Right renal cortex interstitium (tissue), 3 donors: ENCODE data around the gene MED20. TPM values are rescaled to one million over a fixed set of nuclear protein-coding genes. Genes with fewer than 3 reads are reported as not detected.

Source experiments
- DNase-seq, 3 donors: peaks; one replicate each; pipeline ENCODE4 v3.0.0-alpha.2; 2013; ENCODE audit warnings: low read depth in 3 of 3, low spot score in 2 of 3
- polyA plus RNA-seq, 3 donors: library from polyadenylated mRNA; unstranded; fragments of 120-200 nt; gene quantifications; one replicate each; pipeline ENCODE4 v1.2.1, GENCODE V29; 2013; ENCODE audit not compliant: insufficient read length in 3 of 3

Gene MED20
- polyA plus RNA-seq, 3 donors, result 42.7 to 45.5 (median 44.2) TPM

DNA sequence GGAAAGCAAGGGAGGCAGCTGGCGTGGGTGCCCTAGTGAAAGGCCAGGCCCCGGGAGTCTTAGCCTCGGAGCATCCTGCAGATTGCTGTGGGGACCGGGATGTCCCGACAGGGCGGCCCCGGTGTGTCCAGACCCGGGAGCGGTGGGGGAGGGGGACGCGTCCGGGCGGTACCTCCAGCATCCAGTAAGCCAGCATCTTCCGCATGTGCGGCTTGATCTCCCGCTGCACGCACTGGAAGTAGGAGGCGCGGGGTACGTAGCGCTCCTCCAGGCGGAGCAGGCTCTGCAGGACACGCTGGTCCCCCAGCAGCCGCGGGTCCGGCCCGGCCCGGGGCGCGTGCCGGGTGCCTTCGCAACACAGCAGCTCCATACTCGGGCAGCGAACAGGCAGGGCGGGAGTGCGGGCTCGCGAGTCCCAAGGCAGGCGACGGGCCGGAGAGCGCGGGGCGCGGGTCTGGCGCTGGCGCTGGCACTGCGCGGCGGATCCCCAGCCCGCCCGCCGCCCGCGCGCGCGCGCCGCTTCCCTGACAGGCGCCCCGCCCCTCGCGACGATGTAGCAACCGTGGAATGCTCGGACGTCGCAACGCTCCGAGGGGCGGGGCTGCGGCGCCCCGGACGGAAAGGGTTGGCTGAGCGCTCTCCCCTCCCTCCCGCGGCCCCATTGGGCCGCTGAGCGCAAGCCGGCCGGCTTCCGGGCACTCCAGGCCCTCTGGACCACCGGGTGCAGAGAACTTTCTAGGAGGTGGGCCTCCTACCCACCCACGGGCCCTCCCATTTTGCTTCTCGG, 20.5 kb upstream of the MED20 start, which contains the start of gene CCND3:
CCND3 (minus strand) TSS at position 529 of the 787 bp plus-strand sequence; CDS start at position 370, 159 bp downstream.
- peak; percentile 54 to 85 (median 72) for DNase-seq

DNA sequence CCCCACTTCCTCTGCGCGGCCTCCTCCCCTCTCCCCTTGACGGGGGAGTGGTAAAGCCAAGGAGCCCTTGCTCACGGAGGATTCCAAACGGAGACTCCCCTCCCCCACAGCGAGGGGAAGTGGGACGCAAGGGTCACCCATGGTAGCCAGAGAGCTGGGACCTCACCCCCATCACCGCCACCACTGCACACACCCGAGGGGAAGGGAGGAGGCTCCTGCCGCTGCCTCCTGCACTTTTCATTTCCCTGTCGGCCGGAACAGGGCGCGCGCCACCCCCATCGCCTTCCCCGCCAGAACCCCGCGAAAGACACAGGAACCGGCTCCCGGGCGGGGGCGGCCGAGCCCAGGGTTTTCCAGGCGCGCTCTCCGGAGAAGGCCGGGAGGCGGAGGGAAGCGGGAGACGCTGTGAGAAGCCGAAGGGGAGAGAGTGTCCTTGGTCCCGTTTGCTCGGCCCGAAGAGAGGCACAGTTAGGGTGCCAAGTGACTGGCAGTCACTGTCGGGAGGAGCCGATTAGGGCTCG, 19.9 kb upstream of the MED20 start:
- DNase-seq, result no peak

DNA sequence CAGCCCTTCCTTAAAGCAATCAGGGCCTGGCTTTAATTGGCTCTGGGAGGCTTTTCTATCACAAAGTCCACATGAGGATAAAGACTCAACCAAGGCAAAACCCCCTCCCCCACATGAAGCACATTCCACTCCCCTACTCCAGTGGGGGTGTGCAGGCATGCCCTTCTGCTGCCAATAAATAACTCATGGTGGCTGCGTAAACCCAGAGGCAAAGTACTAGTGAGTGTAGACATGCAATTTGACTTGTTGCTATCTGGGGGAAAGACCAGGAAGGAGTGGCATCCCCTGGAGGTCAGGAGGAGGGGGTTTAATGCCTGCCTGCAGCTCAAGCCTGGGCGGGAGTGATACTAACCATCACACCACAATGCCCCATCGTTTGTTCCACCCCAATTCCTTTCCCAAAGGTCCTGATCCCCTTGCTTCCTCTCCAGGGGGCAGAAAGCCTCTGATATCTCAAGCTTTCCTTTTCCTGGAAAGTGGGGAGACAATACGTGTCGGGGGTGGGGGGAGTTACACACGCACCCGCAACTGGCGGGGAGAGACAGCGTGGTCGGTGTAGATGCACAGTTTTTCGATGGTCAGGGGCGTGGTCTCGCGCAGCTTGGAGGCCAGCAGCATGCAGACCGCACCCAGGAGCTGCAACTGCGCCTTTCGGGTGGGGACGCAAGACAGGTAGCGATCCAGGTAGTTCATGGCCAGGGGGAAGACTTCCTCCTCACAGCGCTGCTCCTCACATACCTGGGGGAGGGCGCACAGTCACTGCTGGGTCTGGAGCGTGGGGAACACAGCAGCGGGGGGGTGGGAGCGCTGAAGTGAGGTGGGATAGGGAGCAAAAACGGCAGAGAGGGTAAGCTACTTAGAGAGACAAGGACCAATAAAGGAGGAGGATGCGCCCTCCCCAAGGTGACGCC, 19.2 kb upstream of the MED20 start:
- DNase-seq, result no peak

DNA sequence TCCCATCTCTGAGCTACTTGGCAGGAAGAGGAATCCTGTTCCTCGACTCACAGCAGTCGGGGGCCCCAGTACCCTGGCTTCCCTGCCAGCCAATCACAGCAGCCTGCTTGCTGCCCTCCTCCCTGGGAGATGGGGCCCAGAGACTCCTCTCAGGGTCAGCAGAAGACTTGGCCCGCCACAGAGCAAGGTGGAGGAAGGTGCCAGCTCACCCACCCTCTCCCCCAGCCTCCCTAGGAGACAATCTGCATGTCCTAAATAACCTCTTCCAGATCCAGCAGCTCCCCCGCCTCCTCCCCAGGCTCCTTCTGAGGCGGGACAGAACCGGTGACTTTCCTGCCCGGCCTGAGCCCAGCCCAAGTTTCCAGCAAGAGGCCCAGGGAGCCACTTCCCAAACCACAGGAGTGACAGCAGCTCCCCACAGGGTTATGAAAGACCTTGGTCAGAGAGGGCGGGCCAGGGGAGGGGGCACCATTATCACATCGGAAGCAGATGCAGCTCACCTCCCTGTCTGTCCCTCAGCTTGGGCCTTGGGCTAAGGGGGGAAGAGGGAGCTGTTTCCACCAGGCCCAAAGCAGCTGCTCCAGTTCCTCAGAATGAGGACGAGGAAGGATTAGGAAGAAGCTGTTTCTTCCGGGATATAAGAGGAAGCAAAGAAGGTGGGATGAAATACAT, 18.4 kb upstream of the MED20 start:
- DNase-seq, result no peak

DNA sequence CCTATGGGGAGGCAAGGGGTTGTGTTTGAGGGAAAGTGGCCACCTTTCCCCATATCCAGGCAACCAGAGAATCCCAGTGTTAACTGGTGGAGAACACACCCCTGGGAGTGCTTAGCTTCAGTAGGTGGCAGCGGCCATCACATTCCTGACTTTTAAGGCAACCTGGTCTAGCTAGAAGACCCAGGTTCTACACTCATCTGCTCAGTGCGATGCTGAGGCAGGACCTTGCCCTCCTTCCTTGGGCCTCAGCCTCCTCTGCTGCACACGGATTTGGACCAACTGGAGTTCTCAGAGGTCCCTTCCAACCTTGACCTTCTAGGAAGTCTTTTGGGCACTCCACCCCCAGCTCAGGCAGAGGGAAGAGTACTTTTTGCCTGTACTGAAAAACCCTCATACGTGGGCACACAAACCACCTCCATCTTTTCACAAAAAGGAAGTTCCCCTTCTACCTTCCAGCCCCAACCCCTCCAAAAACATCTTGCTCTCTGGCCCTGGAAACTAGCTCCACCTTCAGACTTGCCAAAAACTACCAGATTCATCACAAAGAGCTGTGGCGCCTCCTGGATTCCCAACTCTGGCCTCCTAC, 17.7 kb upstream of the MED20 start:
- no peak for DNase-seq

DNA sequence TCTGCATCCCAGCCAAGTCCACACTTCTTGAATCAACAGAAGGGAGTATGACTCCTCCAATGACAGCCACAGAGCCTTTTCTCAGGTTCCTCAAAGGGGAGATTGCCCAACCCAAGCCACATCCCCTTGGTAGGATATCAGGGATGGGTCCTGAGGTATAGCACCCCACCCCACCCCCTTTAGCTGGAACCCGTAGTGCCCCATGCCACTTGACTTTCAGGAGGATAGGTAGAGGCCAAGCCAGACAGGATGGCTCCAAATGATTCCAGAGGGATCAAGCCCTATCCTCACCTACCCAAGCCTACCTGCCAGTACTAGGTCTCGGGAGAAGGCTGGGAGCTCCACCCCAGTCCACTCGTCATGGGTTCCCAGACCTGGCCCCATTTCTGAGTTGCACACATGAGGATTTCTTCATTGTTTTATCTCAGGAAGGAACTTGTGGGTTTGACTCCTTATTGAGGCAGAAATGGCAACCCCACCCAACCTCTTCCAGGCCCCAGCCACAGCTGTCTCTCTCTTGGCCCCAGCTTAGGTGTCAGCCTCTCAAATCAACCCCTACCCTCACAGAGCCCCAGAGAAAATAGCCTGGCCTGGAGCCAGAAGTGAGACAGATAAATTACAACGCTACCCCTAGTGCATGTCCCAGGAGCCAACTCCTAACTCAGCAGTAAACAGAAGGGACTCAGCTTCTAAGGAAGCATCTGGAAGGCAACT, 17.1 kb upstream of the MED20 start:
- no peak for DNase-seq

DNA sequence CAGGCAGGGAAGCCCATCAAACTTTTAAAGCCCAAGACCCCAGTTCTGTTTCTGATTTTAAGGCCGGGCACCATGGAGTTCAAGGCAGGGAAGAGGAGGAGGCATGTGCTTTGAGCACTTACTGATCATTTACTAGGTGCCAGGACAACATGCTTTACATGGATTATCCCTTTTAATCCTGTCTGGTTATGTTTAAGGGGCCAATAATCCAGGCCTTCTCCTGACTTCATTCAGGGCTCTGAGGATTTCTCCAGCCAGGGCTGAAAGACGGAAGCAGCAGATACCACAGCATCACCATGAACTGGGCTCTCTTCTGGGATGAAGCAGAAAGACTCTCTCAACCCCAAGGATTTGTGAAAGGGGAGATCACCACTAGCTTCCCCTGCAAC, 16.5 kb upstream of the MED20 start:
- DNase-seq, result no peak

DNA sequence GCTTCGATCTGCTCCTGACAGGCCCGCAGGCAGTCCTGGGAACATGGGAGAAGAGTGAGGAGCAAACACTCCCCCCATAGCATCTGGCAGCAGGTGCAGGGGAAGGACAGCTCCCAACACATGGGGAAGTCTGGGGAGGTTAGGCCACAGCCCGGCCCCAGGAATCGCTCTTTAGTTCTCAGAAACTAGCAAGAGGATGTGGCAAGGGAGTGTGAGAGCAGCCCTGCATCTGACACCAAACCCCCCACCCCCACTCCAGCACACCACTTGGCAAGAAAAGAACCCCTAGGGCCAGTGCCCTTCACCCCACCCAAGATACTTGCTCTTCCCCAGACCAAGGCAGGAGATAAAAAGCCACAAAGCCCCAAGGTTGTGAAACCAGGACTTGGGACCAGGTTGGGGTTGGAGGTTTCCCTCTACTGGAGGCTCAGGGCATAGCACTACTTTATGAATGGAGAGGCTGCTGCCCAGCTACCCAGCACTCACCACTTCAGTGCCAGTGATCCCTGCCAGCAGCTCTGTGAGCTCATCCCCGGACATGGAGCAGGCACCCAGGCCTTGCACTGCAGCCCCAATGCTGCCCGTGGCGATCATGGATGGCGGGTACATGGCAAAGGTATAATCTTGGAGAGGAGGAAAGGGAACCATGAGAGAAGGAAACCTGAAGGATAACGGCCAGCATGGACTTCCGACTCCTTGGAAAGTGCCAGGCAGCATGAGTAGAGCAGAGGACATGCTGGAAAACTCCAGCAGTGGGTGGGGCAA, 15.3 kb upstream of the MED20 start:
- peak in 1 of 3 donors; percentile 54 for DNase-seq

DNA sequence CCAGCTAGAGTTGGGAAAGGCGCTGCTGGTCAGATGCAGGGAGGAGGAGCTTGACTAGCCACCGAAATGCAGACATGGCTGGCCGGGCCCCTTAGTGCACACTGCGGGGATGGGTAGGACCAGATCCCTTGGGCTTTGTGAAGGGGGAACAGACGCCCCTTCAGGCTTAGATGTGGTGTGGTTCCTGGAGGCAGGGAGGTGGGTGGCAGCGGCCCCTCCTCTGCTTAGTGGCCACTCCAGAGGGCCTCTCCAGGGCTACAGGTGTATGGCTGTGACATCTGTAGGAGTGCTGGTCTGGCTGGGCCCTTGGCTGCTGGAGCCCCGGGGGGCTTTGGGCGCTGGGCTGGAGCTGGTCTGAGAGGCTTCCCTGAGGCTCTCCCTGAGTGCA, 14.7 kb upstream of the MED20 start:
- DNase-seq, result no peak

DNA sequence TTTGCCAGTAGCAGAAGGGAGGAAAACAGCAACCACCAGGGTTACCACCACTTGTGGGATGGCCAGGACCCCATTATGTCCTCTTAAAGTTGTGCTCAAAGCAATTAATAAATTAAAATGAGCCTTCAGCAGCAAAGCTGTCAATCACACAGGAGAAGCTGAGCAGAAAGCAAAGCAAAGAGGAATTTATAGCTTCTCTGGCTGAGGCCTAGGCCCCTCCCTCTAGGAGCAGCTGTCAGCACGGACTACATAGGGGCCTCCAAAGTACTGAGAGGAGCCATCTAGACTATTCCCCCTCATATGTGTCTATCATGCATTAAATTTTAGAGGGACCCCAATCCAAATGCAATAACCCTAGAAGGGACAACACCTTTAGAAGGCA, 14.2 kb upstream of the MED20 start:
- no peak for DNase-seq

DNA sequence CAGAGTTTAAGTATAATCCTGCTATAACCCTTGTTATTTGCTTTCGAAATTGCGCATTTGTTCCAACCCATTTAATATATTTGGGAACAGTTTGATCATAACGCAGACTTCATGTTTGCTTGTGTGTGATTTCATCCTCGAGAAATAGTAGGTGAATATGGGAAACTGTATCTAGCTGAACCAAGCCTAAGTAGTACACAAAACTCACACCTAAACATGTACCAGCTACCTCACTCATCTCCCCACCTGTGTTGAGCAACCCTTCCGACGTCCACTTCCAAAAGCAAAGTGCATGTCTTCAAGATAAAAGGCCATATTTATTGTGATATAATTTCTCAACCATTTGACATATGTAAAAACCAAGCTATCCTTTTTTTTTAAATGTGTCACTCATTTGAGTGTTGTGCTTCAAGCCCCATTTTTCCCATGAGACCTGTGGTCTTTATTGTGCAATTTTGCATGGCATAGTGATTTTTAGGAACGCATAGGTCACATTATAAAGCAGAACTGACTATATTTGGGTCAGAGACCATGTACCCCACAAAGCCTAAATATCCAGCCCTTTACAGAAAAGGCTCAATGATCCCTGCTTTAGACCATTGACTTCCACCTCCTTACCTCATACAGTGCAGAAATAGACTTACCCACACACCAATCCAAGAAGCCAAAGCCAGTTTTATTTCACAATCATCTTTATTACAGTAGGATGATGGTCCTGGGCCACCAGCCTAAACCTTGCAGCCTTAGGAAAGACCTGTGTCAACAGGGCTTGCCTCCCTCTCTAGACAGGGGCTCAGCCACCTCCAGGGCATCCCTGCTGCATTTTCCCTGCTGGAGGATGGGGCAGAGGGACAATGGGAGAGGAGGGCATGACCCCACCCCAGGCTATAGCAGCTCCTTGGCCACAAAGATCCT, 13.6 kb upstream of the MED20 start:
- DNase-seq, result no peak

DNA sequence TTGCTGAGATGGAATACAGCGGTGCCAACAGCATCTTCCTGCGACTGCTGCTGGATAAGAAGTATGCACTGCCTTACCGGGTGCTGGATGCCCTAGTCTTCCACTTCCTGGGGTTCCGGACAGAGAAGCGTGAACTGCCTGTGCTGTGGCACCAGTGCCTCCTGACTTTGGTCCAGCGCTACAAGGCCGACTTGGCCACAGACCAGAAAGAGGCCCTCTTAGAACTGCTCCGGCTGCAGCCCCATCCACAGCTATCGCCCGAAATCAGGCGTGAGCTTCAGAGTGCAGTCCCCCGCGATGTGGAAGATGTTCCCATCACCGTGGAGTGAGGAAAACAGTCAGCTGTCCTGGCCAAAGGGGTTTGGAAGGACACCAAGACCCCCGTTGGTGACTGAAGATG, 11.4 kb upstream of the MED20 start:
- DNase-seq, result no peak

DNA sequence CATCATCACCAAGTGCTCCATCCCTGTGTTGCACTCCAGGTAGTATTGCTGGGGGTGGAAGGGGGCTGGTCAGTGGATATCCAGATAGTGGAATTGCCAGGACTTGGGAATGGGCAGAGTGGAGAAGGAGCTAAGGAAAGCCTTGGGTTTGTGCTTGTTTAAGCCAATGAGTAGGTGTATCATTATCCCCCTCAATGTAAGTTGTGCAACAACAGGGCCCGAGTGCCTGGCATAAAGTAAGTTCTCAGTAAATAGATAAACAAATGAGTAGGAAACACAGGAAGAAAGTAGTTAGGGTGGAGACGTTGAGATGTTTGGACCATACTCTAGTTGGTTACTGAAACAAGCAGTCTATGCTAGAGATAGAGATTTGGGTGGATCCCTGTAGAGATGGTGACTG, 10.9 kb upstream of the MED20 start:
- DNase-seq, result no peak

DNA sequence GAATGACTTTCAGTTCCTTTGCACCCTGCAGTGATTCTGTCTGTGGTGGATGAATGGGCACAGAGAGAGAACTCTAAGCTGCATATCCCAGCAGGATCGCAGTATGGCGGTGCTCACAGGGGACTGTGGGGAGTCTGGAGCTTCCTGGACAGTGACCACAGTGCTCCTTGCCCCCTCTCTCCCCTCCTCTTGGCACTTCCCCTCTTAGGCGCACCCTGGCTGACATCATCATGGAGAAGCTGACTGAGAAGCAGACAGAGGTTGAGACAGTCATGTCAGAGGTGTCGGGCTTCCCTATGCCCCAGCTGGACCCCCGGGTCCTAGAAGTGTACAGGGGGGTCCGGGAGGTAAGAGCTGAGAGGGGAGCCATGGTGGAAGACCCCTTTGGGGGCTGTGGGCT, 9.0 kb upstream of the MED20 start:
- no peak for DNase-seq

DNA sequence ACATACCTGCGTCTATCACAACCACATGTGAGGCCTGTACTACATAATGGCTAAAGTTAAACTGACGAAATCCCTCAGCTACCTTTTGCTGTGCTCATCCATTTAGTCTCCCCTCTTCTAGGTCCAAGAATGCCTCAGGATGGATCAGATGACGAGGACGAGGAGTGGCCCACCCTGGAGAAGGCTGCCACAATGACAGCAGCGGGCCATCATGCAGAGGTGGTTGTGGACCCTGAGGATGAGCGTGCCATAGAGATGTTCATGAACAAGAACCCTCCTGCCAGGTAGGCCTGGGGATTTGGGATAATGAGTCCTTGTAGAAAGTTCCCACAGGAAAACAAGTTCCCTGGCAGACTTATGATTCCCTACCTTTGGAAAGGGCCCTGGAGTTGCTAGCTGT, 6.3 kb upstream of the MED20 start:
- DNase-seq, result no peak

DNA sequence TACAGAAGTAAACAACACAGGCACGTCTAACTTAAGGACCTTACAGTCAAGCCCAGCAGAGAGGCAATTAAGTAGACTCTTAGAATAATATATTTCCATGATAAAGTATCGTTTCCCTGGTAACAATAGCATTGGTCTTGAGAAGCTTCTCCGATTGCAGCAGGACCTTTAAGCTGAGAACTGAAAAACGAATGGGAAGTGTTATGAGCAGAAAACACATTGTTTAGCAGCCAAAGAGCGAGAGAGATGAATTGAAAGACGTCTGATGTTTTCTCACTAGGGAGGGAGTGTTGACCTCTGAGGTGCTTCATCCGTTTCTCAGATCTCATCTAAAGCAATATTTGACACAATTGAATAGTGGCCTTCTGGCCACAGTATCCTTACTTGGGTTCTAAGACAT, 1.2 kb upstream of the MED20 start:
- DNase-seq, result no peak

DNA sequence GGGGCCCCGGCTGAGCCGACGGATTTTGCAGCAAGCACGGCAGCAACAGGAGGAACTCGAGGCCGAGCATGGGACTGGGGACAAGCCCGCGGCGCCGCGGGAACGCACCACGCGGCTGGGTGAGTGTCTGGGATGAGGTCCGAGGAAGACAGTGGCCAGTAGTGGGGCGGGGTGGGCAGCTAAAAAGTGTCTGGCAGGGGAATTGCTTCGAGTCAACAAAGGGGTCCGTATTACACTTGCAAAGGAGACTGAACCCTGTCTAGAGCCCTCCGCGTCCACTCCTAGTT, 716 bp upstream of the MED20 start:
- DNase-seq, result no peak

DNA sequence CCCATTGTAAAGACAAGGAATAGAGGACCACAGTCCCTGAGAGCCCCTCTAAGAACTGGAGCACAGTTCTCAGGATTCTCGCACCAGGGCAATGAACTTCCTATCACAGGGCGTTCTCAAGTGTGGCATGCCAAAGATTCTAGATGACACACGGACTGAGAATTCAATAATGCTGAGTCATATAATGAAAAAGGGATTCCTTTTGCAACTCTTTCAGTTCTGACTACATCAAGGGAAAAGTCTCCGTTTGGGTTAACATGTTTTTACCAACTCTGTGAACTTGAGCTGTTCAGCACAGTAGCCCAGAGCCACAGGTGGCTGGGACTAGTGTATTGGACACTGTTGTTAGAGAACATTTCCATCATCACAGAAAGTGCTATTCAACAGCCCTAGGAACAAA, 3.4 kb downstream of the MED20 start:
- no peak for DNase-seq
